ENCODE measurements around the gene MAEA. TPM values are rescaled to one million over a fixed set of nuclear protein-coding genes. Genes with fewer than 3 reads are reported as not detected.

MAEA gene
- total and polyA plus RNA-seq, 2 of the 8 experiments (the other 6 are each of a cell fraction or from before 2014, with no cell fraction given) = 75.8 to 133 TPM

GRCh38 chr4:1297023-1297395, 7.3 kb downstream of the MAEA start (continued):
- TF ChIP-seq, protein P1, sequence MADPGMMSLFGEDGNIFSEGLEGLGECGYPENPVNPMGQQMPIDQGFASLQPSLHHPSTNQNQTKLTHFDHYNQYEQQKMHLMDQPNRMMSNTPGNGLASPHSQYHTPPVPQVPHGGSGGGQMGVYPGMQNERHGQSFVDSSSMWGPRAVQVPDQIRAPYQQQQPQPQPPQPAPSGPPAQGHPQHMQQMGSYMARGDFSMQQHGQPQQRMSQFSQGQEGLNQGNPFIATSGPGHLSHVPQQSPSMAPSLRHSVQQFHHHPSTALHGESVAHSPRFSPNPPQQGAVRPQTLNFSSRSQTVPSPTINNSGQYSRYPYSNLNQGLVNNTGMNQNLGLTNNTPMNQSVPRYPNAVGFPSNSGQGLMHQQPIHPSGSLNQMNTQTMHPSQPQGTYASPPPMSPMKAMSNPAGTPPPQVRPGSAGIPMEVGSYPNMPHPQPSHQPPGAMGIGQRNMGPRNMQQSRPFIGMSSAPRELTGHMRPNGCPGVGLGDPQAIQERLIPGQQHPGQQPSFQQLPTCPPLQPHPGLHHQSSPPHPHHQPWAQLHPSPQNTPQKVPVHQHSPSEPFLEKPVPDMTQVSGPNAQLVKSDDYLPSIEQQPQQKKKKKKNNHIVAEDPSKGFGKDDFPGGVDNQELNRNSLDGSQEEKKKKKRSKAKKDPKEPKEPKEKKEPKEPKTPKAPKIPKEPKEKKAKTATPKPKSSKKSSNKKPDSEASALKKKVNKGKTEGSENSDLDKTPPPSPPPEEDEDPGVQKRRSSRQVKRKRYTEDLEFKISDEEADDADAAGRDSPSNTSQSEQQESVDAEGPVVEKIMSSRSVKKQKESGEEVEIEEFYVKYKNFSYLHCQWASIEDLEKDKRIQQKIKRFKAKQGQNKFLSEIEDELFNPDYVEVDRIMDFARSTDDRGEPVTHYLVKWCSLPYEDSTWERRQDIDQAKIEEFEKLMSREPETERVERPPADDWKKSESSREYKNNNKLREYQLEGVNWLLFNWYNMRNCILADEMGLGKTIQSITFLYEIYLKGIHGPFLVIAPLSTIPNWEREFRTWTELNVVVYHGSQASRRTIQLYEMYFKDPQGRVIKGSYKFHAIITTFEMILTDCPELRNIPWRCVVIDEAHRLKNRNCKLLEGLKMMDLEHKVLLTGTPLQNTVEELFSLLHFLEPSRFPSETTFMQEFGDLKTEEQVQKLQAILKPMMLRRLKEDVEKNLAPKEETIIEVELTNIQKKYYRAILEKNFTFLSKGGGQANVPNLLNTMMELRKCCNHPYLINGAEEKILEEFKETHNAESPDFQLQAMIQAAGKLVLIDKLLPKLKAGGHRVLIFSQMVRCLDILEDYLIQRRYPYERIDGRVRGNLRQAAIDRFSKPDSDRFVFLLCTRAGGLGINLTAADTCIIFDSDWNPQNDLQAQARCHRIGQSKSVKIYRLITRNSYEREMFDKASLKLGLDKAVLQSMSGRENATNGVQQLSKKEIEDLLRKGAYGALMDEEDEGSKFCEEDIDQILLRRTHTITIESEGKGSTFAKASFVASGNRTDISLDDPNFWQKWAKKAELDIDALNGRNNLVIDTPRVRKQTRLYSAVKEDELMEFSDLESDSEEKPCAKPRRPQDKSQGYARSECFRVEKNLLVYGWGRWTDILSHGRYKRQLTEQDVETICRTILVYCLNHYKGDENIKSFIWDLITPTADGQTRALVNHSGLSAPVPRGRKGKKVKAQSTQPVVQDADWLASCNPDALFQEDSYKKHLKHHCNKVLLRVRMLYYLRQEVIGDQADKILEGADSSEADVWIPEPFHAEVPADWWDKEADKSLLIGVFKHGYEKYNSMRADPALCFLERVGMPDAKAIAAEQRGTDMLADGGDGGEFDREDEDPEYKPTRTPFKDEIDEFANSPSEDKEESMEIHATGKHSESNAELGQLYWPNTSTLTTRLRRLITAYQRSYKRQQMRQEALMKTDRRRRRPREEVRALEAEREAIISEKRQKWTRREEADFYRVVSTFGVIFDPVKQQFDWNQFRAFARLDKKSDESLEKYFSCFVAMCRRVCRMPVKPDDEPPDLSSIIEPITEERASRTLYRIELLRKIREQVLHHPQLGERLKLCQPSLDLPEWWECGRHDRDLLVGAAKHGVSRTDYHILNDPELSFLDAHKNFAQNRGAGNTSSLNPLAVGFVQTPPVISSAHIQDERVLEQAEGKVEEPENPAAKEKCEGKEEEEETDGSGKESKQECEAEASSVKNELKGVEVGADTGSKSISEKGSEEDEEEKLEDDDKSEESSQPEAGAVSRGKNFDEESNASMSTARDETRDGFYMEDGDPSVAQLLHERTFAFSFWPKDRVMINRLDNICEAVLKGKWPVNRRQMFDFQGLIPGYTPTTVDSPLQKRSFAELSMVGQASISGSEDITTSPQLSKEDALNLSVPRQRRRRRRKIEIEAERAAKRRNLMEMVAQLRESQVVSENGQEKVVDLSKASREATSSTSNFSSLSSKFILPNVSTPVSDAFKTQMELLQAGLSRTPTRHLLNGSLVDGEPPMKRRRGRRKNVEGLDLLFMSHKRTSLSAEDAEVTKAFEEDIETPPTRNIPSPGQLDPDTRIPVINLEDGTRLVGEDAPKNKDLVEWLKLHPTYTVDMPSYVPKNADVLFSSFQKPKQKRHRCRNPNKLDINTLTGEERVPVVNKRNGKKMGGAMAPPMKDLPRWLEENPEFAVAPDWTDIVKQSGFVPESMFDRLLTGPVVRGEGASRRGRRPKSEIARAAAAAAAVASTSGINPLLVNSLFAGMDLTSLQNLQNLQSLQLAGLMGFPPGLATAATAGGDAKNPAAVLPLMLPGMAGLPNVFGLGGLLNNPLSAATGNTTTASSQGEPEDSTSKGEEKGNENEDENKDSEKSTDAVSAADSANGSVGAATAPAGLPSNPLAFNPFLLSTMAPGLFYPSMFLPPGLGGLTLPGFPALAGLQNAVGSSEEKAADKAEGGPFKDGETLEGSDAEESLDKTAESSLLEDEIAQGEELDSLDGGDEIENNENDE (IDR thresholded peaks at IDR 0.05; ENCODE audit: insufficient replicate concordance, low read length) = no peak
- TF ChIP-seq SP1 (IDR thresholded peaks at IDR 0.05; ENCODE audit: low read depth, low read length) (no peak), USF2 (IDR thresholded peaks at IDR 0.05; ENCODE audit: low read length) (no peak), RNF2 (IDR thresholded peaks at IDR 0.05; ENCODE audit: borderline replicate concordance, low read depth, low read length, missing control alignments, poor library complexity, severe bottlenecking) (no peak), SIRT6 (IDR thresholded peaks at IDR 0.05; ENCODE audit: low read length) (no peak), ZNF274 (IDR thresholded peaks at IDR 0.05; ENCODE audit: borderline replicate concordance, extremely low read depth, low read length) (no peak), CTBP2 (IDR thresholded peaks at IDR 0.05; ENCODE audit: borderline replicate concordance, insufficient read depth, insufficient read length, low read length) (no peak), SIN3A (conservative IDR thresholded peaks at IDR 0.05 in 1 of 2, IDR thresholded peaks at IDR 0.05 in 1 of 2; ENCODE audit: low read depth in 1 of 2, low read length in 2 of 2) (no peak), KDM1A (IDR thresholded peaks at IDR 0.05; ENCODE audit: borderline replicate concordance, low read length) (no peak), CHD1 (IDR thresholded peaks at IDR 0.05; ENCODE audit: low read depth, low read length) (no peak)

All from H1 (cell line).